MV-4-11 (cell line): ENCODE results near the gene ETV6.

Experiments used
- DNase-seq: peaks from one replicate; lab custom pipeline; 2025; lab: John Stamatoyannopoulos, UW

ETV6 gene

DNA sequence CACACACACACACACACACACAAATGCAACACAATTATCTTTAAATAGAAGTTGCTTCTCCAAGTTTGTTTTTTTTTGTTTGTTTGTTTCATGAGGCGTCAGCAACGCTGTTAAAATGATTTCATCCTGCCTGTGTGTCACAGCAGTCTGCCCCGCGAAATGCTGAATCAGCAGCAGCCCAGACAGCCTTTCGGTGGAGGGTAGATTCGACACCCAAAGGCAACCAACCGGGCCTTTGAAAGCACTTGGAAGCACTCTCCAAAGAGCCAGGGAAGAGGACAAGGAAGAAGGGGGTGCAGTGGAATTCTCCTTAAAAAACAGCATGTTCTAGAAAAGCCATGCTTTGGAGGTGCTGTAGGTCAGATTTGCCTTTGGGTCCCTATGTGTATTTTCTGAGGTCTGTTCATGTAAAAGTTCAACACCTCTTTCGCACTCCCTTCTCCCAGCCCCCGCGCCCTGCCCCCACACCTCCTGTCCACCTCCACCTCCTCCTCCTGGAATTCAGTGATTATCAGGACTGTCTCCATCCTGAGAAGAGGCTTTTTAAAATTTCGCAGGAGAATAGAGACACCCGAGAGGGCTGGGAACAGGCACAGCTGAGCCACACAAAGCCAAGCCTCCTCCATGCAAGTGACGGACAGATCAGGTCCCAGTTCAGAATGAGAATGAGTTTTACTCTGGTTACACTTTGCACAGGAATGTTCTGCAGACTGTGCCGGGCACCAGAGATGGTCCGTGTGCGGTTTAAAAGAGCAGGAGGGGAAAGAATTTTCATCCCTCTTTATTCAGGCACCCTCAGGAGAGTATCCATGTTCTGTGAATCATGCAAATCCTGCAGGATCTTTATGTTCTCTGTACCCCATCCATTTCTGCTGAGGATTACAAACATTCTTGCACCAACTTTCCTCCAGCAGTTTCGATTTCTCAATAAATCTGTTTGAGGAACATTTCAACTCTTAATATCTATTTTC lies 177.9 kb downstream of the ETV6 start:
- no peak for DNase-seq

DNA sequence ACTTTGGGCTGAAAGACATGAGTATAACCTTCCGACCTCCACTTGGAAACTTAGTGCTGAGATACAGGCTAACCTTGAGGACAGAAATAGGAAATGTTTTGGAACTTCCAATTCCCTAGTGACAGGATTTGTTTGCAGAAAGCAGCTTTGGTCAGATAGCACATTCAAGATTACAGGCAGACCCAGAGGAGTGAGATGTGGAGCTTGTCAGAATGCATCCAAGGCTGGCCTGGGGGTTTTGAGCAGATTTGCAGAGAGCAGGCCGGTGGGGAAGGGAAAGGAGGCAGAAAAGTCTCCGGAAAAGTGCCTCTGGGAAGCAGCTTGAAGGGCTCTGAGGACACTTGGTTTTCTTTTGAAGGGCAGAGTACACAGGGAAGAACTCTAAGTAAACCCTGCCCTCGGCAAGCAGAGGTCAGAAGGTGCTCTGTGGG lies 180.3 kb downstream of the ETV6 start:
- DNase-seq, result no peak

DNA sequence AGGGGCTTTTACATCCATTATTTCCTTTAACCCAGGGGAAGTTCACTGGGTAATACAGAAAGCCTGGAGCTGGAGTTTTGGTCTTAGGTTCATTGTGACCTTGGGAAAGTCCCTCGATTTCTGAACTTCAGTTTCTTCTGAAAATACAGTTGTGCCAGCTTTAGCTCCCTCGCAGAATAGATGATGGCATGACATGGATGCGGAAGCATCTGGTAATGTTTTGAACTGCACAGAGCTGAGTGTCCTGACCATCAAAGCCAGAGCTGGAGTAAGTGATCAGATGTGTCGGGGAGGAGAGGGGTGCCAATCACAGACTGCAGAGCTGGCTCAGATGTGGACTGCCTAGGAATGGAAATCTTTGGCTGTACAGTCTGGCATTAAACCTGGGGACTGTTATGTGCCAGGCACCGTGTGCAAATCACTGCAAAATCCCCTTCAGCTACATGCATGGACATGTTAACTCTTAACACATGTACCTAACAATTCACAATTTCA lies 180.9 kb downstream of the ETV6 start:
- no peak for DNase-seq

DNA sequence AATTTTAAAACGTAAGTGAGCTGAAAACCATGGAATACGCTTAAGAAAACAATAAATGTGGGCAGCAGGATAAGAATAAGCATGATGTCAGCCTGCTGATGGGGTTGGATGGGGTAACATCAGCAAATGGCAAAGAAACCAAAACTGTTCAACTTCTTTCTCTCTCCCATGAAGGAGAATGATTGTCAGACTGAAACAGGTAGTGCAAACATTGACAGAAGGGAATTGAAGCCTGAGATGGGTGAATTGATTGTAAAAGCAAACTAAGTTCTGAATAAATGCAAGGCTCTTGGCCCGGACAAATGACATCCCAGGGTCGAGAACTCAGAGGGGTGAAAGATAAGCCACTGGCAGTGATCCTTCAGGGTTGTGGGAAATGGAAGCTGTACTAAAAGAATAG lies 182.6 kb downstream of the ETV6 start:
- DNase-seq, result no peak

DNA sequence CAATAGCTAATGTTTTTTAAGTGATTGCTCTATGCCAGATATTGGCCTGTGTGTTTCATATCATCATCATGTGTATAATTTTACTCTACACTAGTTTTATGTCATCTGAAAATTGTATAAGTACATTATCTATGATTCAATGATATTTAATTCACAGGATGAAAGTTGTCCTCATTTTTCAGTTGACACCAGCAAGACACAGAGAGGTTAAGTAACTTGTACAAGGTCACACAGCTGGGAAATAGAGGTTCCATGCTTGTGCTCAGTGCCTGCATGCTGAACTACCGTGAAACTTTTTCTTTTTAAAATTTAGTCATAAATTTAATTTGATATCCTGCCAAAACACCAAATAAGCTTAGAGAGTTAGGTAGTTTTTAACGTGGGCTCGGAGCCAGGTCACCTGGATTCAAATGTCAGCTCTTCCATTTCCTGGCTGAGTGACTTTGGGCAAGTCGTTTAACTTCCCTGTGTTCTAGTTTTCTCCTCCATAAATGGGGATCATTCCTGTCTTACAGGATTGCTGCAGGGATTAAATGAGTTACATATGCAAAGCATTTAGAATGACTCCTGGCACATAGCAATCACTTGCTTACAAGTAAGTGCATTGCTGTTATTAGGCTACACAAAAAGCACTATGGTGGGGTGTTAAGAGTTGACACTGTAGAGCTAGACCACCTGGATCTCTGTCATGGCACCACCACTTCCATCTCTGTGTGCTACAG lies 183.9 kb downstream of the ETV6 start:
- no peak for DNase-seq

DNA sequence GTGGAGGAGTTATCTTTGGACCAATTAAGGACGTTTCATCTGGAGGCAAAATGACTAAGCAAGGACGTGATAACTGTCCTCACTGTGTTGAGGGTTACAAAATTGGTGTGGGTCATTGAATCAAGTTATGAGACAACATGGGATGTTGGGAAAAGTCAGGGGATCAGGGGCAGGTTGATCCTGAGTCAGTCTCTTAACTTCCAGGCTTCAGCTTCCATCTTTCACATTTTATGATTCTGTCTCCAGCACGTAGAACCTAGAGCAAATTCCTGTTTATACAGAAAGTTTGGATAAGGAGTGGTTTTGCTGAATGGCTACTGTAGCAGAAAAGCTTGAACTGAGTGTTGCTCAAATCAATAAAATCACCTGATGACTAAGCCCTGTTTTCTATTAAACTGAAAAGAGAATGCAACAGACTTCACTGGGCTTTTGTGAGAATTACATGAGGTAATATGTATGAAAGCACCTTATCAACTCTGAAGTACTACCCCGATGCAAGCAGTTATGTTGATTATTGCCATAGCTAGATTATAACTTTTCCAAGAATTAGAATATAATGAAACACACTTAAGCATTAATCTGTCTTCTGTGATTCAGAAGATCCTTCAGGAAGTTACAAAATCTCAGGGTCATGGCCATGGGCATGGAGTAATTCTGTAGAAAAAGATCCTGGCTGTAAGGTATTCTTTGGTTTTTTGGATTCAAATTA lies 184.8 kb downstream of the ETV6 start:
- no peak for DNase-seq

DNA sequence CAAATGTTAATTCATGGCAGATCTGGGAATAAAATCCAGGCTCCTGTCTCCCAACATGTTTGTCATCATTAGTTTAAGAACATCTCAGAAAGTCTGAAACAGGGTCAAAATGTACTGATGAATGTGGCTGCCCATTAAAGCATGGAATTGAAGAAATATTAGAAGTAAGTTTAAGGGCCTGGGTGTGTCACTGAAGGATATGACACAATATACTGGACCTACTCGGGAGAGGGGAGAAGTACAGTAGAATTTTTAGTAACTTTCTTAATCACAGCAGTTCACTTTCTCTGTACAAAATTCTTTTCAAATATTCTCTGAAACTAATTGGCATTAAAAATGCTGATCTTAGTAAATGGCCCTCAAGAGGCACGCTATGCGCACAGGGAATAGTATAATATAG lies 185.5 kb downstream of the ETV6 start:
- no peak for DNase-seq

DNA sequence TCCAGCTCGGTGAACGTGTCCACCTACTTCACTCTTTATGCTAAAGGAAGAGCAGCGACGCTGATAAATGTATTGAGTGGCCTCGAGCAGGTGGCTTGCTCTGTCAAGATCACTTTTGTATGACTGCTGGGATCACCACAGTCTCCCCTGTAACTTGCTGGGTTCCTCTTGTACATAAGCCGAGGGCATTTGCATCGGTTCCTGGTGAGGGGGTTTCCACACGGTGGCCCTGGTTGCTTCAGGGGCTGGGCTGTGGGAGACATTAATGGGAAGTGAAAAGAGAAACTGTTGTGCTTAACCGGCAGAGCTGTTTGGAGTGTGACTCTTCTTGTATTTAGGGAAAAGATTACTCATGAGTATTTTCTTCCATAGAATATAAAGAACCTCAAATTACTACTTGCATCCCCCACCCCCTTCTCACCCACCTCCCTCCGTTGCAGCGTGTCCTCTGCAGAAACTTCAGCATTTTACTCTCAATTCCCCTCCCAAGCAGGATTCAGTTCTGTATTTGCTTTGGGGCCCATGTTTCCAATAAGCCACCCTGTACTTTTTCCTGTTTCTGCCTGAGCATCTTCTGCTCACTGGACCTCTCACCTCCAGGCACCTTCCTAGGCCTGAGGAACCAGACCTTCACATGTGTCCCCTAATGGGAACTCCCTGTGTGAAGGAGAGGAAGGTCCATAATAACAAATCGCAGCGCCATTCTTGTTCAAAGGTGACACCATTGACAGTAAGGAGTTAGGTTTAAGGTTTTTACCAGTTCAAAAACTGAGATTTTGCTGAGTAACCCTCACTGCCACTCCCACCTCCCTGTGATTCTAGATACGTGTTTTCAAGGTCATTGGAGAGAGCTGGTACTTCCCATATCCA lies 187.0 kb downstream of the ETV6 start:
- DNase-seq, result peak; percentile 99

DNA sequence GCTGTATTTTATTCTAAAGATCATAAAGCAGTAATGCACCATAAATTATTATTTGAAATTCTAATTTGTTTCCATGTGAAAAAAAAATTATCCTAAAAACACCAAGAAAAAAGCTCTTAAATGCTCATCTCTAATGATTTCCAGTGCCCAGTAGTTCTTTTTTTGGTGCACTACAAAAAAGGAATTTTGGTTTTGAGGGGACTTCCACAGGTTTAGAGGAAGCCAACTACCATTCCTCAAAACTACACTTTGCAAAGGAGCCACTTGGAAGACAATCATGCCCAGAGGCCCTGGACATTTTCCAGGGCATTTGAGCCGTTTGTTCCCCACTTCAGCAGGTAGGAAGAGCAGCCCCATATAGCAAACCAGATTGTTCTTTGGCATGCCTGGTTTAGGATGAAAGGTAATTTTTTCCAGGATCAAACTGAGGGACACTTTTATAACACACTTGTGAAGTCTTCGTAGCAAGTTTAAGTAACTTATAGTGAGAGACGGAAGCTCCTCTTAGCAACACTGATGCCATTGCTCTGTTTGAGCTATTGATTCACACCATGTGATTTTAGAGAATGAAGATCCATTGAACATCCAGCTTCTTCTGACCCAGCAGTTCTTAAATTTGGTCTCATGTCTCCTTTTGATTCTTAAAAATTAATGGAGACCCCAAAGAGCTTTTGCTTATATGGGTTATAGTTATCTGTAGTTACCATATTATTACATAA lies 187.9 kb downstream of the ETV6 start:
- no peak for DNase-seq

DNA sequence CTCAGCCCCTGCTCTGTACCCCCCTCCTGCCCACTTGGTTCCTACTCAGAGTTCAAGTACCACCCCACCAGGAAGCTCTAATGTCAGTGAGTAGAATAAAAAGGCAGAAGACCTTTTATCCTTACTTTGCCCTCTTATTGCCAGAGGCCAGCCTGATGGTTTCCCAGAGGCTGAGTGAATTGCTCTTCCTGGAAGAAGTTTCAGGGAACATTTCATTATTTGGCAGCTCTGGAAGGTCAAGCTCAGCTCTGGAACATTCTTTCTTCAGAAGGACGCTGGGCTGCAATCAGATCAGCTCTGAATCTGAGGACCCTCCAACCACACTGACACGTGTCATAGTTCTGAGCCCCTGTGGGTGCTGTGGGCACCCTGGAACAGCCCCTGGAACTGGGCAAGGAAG lies 188.9 kb downstream of the ETV6 start:
- no peak for DNase-seq

DNA sequence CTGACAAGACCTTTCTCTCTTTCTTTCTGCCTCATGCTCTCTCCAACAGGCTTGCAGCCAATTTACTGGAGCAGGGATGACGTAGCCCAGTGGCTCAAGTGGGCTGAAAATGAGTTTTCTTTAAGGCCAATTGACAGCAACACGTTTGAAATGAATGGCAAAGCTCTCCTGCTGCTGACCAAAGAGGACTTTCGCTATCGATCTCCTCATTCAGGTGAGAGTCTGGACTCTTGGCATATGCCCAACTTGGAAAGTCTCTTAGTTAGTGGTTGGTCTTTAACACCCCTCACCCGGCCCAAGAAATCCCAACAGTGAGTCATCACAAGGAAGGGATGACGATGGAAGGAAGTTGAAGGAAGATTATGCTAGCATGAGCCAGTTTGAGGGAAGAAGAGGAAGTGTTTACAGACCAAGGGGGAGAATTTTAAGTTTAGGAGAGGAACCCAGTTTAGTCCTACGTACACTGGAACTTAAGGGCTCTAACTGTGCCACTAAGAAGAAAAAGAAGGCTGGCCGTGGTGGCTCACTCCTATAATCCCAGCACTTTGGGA lies 189.7 kb downstream of the ETV6 start:
- peak; percentile 83 for DNase-seq

DNA sequence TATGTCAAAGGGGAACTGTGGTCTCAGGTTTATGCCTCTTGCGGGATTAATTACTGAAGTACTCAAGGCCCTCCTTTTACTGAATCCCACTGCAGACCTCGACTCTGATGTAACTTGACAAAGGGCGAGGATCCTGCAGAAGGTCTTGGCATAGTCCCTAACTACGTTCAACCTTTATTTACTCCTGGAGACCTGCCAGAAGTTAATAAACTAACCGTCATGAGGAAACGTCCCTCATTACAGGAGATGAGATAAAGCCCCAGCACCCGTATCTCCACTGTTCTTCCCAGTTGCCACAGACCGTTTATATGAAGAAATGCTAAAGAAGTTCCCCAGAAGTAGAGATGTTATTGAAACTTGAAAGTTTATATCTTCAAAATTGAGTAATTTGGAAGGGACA lies 190.9 kb downstream of the ETV6 start:
- DNase-seq, result no peak

DNA sequence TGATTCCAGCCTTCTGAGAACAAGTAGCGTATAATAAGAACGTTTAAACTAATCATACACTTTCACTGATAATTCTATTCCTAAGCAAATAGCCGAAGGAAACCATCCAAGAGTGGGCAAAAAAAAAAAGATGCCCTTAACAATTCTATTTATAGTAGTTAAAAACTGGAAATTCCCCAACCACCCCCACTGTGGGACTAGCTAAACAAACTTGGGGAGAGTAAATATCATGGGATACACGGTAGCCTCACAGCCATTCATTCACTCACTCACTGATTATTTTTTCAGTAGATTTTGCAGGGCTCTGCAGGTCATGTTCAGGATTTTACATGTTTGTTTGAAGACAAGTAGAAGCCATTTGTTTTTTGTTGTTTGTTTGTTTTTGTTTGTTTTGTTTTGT lies 197.0 kb downstream of the ETV6 start:
- no peak for DNase-seq

DNA sequence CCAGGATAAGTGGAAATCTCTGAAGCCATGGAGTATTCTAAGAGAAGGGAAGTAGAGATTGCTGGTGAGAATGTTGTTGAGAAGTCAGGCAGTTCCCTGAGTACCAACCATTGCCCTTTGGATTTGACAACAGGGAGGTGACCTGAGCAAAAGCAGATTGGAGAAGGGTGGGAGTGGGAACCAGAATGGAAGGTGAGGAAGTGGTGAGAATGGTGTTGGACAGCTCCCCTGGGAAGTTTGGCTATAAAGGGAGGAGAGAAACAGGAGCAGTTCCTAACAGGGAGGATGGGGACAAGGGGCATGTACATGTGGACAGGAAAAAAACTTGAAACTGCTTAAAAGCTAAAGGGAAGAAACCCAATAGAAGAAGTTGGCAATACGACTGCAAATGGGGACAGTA lies 198.1 kb downstream of the ETV6 start:
- no peak for DNase-seq

DNA sequence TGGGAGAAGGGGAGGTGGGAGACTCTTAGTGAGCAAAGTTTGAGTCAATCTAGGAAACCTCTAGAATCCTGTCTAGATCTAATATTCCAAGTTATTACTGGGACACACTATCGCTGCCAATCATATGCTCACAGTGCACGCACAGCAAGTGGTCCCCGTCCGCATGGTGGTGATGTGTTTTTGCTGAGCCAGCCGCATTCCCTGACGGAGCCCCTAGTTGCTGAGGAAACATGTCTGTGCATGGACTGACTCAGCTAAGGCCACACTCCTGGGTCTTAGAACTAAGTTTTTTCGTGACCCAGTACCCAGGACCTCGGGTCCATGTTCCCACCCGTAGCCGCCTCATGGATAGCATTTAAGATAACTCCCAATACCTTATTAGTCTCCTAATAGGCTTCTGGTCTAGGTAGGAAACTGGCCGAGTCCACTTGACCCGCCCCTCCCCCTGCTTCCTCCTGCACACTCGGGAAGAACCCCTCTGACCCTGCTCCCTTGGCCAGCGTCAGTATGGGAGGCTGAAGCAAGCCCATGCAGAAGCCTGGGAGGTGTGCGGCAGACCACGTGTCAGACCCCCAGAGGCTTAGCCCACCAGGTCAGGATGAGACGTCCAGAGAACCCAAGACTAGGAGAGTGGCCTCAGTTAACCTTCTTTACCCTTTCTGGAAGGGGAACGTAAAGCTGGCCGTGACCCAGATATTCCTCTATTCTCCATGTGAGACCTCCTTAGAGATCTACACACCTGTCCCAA lies 200.5 kb downstream of the ETV6 start:
- DNase-seq, result no peak

DNA sequence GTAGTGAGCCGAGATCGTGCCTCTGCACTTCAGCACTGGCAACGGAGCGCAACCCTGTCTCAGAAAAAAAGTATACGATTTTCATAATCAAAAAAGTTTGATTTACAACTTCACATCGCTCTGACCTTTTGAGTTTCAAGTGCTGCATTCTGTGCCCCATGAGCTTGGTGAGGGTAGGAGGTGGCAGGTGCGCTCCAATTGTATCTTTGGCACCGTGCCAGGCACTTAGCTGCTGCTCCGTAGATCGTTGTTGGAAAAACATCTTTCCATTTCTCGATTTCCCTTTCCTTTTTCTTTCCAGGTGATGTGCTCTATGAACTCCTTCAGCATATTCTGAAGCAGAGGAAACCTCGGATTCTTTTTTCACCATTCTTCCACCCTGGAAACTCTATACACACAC lies 203.7 kb downstream of the ETV6 start:
- DNase-seq, result no peak

DNA sequence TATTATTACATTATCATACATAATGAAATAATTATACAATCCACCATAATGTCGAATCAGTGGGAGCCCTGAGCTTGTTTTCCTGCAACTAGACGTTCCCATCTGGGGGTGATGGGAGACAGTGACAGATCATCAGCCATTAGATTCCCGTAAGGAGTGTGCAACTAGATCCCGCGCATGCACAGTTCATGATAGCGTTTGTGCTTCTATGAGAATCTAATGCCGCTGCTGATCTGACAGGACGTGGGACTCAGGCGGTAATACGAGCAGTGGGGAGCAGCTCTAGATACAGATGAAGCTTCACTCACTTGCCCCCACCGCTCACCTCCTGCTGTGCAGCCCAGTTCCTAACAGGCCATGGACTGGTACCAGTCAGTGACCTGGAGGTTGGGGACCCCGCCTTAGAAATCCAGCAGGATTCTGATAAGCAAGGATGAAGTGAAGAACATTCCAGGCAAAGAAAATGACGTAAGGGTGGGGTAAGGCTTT lies 204.6 kb downstream of the ETV6 start:
- DNase-seq, result no peak

DNA sequence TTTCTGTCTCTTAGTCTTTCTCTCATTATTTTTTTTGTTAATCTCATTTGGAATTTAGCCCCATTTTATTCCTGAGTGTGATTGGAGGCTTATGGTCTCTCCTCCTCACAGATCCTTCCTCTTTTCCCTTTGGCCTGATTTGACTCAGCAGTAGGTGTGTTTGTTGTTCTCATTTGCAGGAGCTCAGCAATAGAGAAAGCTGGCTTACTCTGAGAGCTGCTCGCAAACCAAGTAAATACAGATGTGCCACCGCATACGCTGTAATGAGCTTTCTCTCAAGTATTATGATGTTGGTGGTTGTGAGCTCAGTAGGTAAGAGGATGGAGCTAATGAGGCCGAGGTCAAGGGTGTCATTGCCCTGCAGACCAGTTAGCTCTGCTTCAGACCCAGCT lies 206.5 kb downstream of the ETV6 start:
- DNase-seq, result peak; percentile 87

DNA sequence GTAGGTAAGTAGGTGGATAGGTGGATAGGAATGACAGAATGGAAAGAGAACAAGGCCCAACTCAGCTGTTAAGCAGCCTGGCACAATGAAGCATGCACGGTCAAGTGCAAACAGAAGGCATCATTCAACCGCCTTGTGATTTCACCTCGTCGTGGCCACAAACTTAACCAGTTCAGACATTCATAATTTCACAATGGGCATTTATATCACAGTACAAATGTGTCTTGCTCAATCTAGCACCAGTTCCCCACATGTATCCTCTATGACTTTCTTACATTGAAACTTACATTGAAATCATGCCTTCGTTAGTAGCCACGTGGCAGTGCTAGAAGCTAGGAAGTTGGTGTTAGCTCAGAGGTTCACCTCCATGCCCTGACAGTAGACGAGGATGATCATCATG lies 207.5 kb downstream of the ETV6 start:
- DNase-seq, result peak; percentile 96
